Keratinocyte (primary cell): ENCODE results near the gene INO80D. TPM values are rescaled to one million over a fixed set of nuclear protein-coding genes. Genes with fewer than 3 reads are reported as not detected.
A peak's percentile ranks its signal among the peaks of the same experiment; 100 is the strongest.

ENCODE experiments used
- DNase-seq: peaks from one replicate; pipeline ENCODE4 v3.0.0-alpha.2; 2011; ENCODE audit warnings: low read depth, missing footprints, low spot score
- FAIRE-seq: peaks from 2 replicates; lab custom pipeline; 2011; peaks lifted over from hg19 to GRCh38; lab: Jason Lieb, UNC
- H2AFZ ChIP-seq: 2 replicates; pipeline ENCODE4 v1.6.0; 2012; ENCODE audit warnings: low read length, control low read depth, inconsistent platforms; ENCODE audit not compliant: control insufficient read depth
- H3K27ac ChIP-seq: 2 replicates; pipeline ENCODE4 v1.5.1; 2011; ENCODE audit warnings: low read length; ENCODE audit not compliant: control insufficient read depth, insufficient read depth
- H3K27me3 ChIP-seq: 3 replicates; pipeline ENCODE4 v1.6.0; 2011; ENCODE audit warnings: low read length; ENCODE audit not compliant: control insufficient read depth, insufficient read depth; ENCODE audit errors: extremely low read depth
- H3K36me3 ChIP-seq, 2 experiments: 2 replicates in 1 of 2; 3 replicates in 1 of 2; pipeline ENCODE4 v1.5.1; 2011; ENCODE audit warnings: low read length in 2 of 2, mild to moderate bottlenecking in 1 of 2; ENCODE audit not compliant: control insufficient read depth in 2 of 2, insufficient read depth in 2 of 2; ENCODE audit errors: extremely low read depth in 1 of 2
- H3K4me1 ChIP-seq: 3 replicates; pipeline ENCODE4 v1.5.1; 2011; ENCODE audit warnings: low read length; ENCODE audit not compliant: control insufficient read depth, insufficient read depth; ENCODE audit errors: extremely low read depth
- H3K4me2 ChIP-seq: 3 replicates; pipeline ENCODE4 v1.6.0; 2011; ENCODE audit warnings: low read depth, low read length; ENCODE audit not compliant: control insufficient read depth, insufficient read depth; ENCODE audit errors: extremely low read depth
- H3K4me3 ChIP-seq, 3 experiments: fragments of 200-600 bp in 1 of 3; sonication (generic) in 1 of 3; 2 replicates in 2 of 3; 3 replicates in 1 of 3; pipeline ENCODE4 v1.5.1; 2011 to 2016; ENCODE audit warnings: low read length in 3 of 3, mild to moderate bottlenecking in 3 of 3, control low read depth in 2 of 3, inconsistent platforms in 1 of 3, low read depth in 1 of 3, mixed read lengths in 1 of 3, mixed run types in 1 of 3, moderate library complexity in 1 of 3; ENCODE audit not compliant: control insufficient read depth in 2 of 3, insufficient read depth in 2 of 3; ENCODE audit errors: extremely low read depth in 1 of 3
- H3K79me2 ChIP-seq: 2 replicates; pipeline ENCODE4 v1.6.0; 2012; ENCODE audit warnings: low read length; ENCODE audit not compliant: control insufficient read depth, insufficient read depth
- H3K9ac ChIP-seq: 3 replicates; pipeline ENCODE4 v1.6.0; 2011; ENCODE audit warnings: low read length; ENCODE audit not compliant: control insufficient read depth, insufficient read depth; ENCODE audit errors: extremely low read depth
- H3K9me1 ChIP-seq: 3 replicates; pipeline ENCODE4 v1.6.0; 2011; ENCODE audit warnings: low read length; ENCODE audit not compliant: control insufficient read depth, insufficient read depth; ENCODE audit errors: extremely low read depth
- H3K9me3 ChIP-seq: 2 replicates; pipeline ENCODE4 v1.5.1; 2012; ENCODE audit warnings: low read depth, low read length; ENCODE audit not compliant: control insufficient read depth
- H4K20me1 ChIP-seq: 3 replicates; pipeline ENCODE4 v1.6.0; 2011; ENCODE audit warnings: low read length; ENCODE audit not compliant: control insufficient read depth, insufficient read depth; ENCODE audit errors: extremely low read depth
- EZH2 ChIP-seq: IDR thresholded peaks from one replicate; pipeline ENCODE4 v1.6.1; 2012; ENCODE audit warnings: inconsistent platforms, mild to moderate bottlenecking, low read length, moderate library complexity
- dilution Hi-C: fragments of 300-500 bp; cut with MboI; formaldehyde crosslinking; loops from one replicate; pipeline ENCODE4 v1.7.0; 2020; ENCODE audit warnings: low sequenced_read_pairs; ENCODE audit not compliant: extremely low pct_ligation_motif_present
- polyA plus RNA-seq, 5 experiments: library from polyadenylated mRNA; depleted of rRNA in 3 of 5; stranded (reverse) in 3 of 5; stranded (forward) in 1 of 5; unstranded in 1 of 5; fragments of >200 nt; gene quantifications; 1 replicate in 1 of 5; 2 replicates in 3 of 5; 3 replicates in 1 of 5; pipeline versions ENCODE4 v1.2.1 to v1.2.3, GENCODE V29; 2011 to 2012; ENCODE audit warnings: missing spikeins in 2 of 5, low read depth in 1 of 5, low replicate concordance in 1 of 5
- TF ChIP-seq, protein P1 (sequence below), 3 experiments: IDR thresholded peaks in 1 of 3; conservative IDR thresholded peaks in 1 of 3; optimal IDR thresholded peaks in 1 of 3; 2 replicates in 2 of 3; 3 replicates in 1 of 3; pipeline versions ENCODE3 to v1.5.1; 2011; ENCODE audit warnings: low read length in 3 of 3, mild to moderate bottlenecking in 3 of 3, moderate library complexity in 2 of 3, control low read depth in 1 of 3, inconsistent platforms in 1 of 3; ENCODE audit not compliant: insufficient read depth in 2 of 3; ENCODE audit errors: extremely low read depth in 1 of 3

Gene INO80D
- polyA plus RNA-seq, 1 donor (not counting 4 experiments of a cell fraction or from before 2014, with no cell fraction given), result 4.1 TPM

DNA sequence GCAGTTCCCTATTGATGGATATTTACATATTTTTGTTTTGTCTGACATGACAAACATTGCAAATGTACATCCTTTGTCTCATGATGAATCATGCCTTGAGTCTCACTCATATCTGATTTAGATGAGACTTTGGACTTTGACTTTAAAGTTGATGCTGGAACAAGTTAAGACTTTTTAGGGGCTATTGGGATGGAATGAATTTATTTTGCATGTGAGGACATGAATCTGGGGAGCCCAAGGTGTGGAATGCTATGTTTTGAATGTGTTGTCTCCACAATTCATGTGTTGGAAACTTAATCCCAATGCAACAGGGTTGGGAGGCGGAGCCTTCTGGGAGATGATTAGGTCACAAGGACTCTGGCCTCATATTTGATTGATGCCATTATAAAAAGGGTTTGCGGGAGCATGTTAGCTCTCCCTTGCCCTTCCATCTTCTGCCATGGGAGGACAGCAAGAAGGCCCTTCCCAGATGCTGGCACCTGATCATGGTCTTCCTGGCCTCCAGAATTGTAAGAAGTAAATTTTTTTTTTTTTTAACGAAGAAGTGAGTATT, 29.1 kb upstream of the INO80D start:
- Histone ChIP-seq H3K36me3 (peaks cover 3% of the 10 kb centered on the region in 2 experiments), H3K79me2 (no peaks in the 10 kb centered on the region), H4K20me1 (no peaks in the 10 kb centered on the region), H3K9me1 (no peaks in the 10 kb centered on the region), H2AFZ (no peak overlapping the region), H3K4me1 (no peaks in the 10 kb centered on the region), H3K27me3 (no peaks in the 10 kb centered on the region), H3K9ac (no peak overlapping the region), H3K27ac (no peak overlapping the region), H3K4me3 (no peak overlapping the region), H3K9me3 (no peaks in the 10 kb centered on the region), H3K4me2 (no peak overlapping the region)
- DNase-seq (no peak), FAIRE-seq (no peak)
- no peak for TF ChIP-seq EZH2
- TF ChIP-seq, protein P1, sequence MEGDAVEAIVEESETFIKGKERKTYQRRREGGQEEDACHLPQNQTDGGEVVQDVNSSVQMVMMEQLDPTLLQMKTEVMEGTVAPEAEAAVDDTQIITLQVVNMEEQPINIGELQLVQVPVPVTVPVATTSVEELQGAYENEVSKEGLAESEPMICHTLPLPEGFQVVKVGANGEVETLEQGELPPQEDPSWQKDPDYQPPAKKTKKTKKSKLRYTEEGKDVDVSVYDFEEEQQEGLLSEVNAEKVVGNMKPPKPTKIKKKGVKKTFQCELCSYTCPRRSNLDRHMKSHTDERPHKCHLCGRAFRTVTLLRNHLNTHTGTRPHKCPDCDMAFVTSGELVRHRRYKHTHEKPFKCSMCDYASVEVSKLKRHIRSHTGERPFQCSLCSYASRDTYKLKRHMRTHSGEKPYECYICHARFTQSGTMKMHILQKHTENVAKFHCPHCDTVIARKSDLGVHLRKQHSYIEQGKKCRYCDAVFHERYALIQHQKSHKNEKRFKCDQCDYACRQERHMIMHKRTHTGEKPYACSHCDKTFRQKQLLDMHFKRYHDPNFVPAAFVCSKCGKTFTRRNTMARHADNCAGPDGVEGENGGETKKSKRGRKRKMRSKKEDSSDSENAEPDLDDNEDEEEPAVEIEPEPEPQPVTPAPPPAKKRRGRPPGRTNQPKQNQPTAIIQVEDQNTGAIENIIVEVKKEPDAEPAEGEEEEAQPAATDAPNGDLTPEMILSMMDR (optimal IDR thresholded peaks at IDR 0.05 in 1 of 3, IDR thresholded peaks at IDR 0.05 in 1 of 3, conservative IDR thresholded peaks at IDR 0.05 in 1 of 3; ENCODE audit: extremely low read depth in 1 of 3, insufficient read depth in 2 of 3, low read length in 3 of 3), result no peak
- dilution Hi-C loops, result no loop called here

DNA sequence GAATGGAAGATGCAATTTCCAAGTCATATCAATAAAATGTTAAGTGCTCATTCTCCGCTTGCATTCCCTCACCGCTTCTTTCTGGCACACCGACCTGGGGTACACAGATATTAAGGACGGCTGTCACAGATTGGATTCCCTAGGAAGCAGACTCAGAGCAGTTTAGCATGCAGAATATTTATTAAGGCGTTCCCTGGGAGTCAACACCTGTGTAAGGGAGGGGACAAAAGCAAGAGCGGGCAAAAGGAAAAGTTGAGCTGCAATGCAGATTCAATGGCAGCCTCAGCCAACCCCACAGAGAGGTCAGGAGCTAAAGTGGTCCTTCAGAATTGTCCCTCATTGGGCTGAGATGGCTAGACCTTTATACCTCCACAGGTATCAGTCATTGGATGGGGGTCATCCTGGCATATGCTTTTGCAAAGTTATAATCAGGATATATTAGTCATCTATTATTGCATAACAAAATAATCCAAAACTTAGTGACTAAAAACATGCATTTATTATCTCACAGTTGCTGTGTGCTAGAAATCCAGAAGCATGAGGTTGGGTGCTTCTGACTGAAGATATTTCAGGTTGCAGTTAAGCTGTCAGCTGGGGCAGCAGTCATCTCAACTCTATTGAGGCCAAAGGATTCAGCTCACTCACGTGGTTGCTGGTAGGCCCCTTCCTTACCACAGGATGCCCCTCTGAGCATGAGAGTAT, 27.0 kb upstream of the INO80D start:
- Histone ChIP-seq H3K36me3 (no peaks in the 10 kb centered on the region), H3K9me3 (no peaks in the 10 kb centered on the region), H3K4me1 (no peaks in the 10 kb centered on the region), H3K9me1 (no peaks in the 10 kb centered on the region), H3K27ac (no peak overlapping the region), H3K4me3 (no peak overlapping the region), H3K27me3 (no peaks in the 10 kb centered on the region), H3K79me2 (no peaks in the 10 kb centered on the region), H2AFZ (no peak overlapping the region), H4K20me1 (no peaks in the 10 kb centered on the region), H3K4me2 (no peak overlapping the region), H3K9ac (no peak overlapping the region)
- no peak for DNase-seq
- dilution Hi-C loops, result no loop called here
- peak; percentile 17 for FAIRE-seq
- no peak for TF ChIP-seq EZH2
- TF ChIP-seq, protein P1 (optimal IDR thresholded peaks at IDR 0.05 in 1 of 3, IDR thresholded peaks at IDR 0.05 in 1 of 3, conservative IDR thresholded peaks at IDR 0.05 in 1 of 3; ENCODE audit: extremely low read depth in 1 of 3, insufficient read depth in 2 of 3, low read length in 3 of 3), result no peak
